Fibroblast of villous mesenchyme (primary cell): ENCODE data around the gene FIGNL2. TPM values are rescaled to one million over a fixed set of nuclear protein-coding genes. Genes with fewer than 3 reads are reported as not detected.
"Not testable (repeated sequence)": the region's sequence is repeated elsewhere in the genome, so short reads cannot be mapped to it uniquely, and the experiment has no call there.

Experiments used
- DNase-seq: peaks from one replicate; pipeline ENCODE4 v3.0.0-alpha.2; 2010; ENCODE audit warnings: low read depth
- H3K4me3 ChIP-seq: 2 replicates; pipeline ENCODE4 v1.5.1; 2011; ENCODE audit warnings: low read depth, mild to moderate bottlenecking, low read length
- CTCF ChIP-seq: IDR thresholded peaks from 2 replicates; pipeline ENCODE4 v1.5.1; 2012; ENCODE audit warnings: low read depth, mild to moderate bottlenecking, low read length; ENCODE audit not compliant: insufficient read depth
- total RNA-seq: library from RNA; depleted of rRNA; stranded (reverse); fragments of >200 nt; gene quantifications from 2 replicates; pipeline ENCODE4 v1.2.3, GENCODE V29; 2012

The FIGNL2 gene
- total RNA-seq, 1 donor, result under 0.01 TPM

DNA sequence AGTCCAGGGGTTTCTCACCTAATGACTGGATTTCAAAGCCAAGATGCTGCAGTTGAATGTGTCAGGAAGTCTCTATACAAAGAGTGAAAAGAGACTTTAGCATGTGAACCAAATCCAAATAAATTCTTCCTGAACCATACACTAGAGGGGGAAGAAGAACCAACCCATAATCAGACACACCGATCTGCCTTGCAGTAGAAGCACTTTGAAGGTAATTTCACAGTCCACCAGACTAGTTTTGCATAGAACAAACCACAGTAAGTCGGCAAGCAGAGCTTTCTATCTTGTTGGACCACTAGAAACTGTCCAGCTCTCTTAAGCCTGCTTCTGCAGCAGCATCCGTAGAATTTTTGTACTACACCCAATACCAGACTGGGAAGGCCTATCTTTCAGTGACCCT, 39.3 kb downstream of the FIGNL2 start:
- TF ChIP-seq CTCF, result no peak
- no peak for DNase-seq
- no peak overlapping the region for H3K4me3 ChIP-seq

GRCh38 chr12:51806896-51807295, 41.6 kb downstream of the FIGNL2 start:
- DNase-seq, result no peak
- H3K4me3 ChIP-seq, result no peak overlapping the region
- no peak for TF ChIP-seq CTCF

DNA sequence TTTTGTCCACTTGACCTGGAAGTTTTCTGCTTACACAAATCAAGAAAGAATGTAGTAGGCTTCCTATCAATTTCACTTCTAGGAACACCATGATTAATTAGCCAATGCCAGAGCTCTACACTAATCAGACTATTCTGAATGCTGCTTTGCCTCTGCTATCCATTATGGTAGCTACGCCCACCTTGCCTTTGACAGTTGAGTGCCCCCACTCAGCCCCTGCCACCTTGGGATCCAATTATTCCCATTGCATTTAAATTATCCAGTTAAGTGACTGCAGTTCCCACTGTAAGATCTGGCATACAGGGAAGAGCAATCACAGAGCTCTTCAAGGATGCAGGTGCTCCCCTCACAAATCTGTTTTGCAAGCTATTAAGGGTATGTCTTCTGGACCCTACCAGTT, 47.5 kb downstream of the FIGNL2 start:
- no peak overlapping the region for H3K4me3 ChIP-seq
- TF ChIP-seq CTCF, result no peak
- no peak for DNase-seq

- no peak for TF ChIP-seq CTCF
- no peak overlapping the region for H3K4me3 ChIP-seq
- DNase-seq, result no peak
Observed at GRCh38 chr12:51798501-51798900, 50.0 kb downstream of the FIGNL2 start.

DNA sequence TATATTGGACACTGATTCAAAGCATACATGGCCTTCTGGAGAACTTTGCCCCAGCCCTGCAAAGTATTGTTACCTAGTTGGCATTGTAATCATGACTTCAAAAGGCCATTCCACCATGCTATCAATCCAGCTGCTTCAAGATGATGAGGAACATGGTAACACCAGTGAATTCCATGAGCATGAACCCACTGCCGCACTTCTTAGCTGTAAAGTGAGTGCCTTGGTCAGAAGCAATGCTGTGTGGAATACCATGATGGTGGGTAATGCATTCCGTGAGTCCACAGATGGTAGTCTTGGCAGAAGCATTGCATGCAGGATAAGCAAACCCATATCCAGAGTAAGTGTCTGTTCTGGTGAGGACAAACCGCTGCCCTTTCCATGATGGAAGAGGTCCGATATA, 50.5 kb downstream of the FIGNL2 start:
- not testable (repeated sequence) for DNase-seq, H3K4me3 ChIP-seq

GRCh38 chr12:51797301-51797700, 51.2 kb downstream of the FIGNL2 start:
- no peak for DNase-seq
- no peak overlapping the region for H3K4me3 ChIP-seq
- no peak for TF ChIP-seq CTCF

- no peak overlapping the region for H3K4me3 ChIP-seq
- DNase-seq, result no peak
- no peak for TF ChIP-seq CTCF
Observed at GRCh38 chr12:51793201-51793600, 55.3 kb downstream of the FIGNL2 start.
